OCI-LY7 (cell line): ENCODE measurements around the gene PTPMT1. TPM values are rescaled to one million over a fixed set of nuclear protein-coding genes. Genes with fewer than 3 reads are reported as not detected.

Source experiments
- BruUV-seq: library from RNA; stranded (reverse); fragments of 400-500 nt; replicated peaks from 2 replicates; lab custom pipeline; 2021; lab: Mats Ljungman, UMichigan
- CTCF ChIA-PET: fragments of 300-600 bp; sonication (Branson Sonifier 250); formaldehyde crosslinking; loops from one replicate; lab custom pipeline; 2022; ENCODE audit warnings: antibody characterized with exemption; ENCODE audit not compliant: unreplicated experiment; lab: Charles Lee
- POLR2A ChIA-PET: fragments of 300-600 bp; sonication (Branson Sonifier 250); formaldehyde crosslinking; loops from one replicate; lab custom pipeline; 2022; ENCODE audit warnings: antibody characterized with exemption; lab: Charles Lee
- DNase-seq: peaks from one replicate; pipeline ENCODE4 v3.0.0-alpha.2; 2015; ENCODE audit warnings: low spot score
- H2AFZ ChIP-seq: fragments of 200-600 bp; sonication (generic), shearing (Covaris generic); 2 replicates; pipeline ENCODE4 v1.6.1; 2014; ENCODE audit warnings: mild to moderate bottlenecking, antibody characterized with exemption, low read length, moderate library complexity
- H3K27ac ChIP-seq: fragments of 200-600 bp; sonication (generic); 2 replicates; pipeline ENCODE4 v1.5.1; 2014; ENCODE audit warnings: mixed run types, low read depth, mild to moderate bottlenecking, moderate library complexity, low read length, inconsistent platforms; ENCODE audit not compliant: poor library complexity, severe bottlenecking
- H3K36me3 ChIP-seq: fragments of 200-600 bp; sonication (generic); 2 replicates; pipeline ENCODE4 v1.6.1; 2014; ENCODE audit warnings: mild to moderate bottlenecking, antibody characterized with exemption, low read length, moderate library complexity, mixed read lengths; ENCODE audit not compliant: insufficient read depth
- H3K4me1 ChIP-seq: fragments of 200-600 bp; sonication (generic); 2 replicates; pipeline ENCODE4 v1.5.1; 2014; ENCODE audit warnings: mild to moderate bottlenecking, low read length; ENCODE audit not compliant: insufficient read depth, poor library complexity, severe bottlenecking
- H3K4me2 ChIP-seq: fragments of 200-600 bp; sonication (generic); 2 replicates; pipeline ENCODE4 v1.6.1; 2014; ENCODE audit warnings: mild to moderate bottlenecking, low read length
- H3K4me3 ChIP-seq: fragments of 200-600 bp; sonication (generic); 2 replicates; pipeline ENCODE4 v1.5.1; 2014; ENCODE audit warnings: mild to moderate bottlenecking, low read depth, low read length; ENCODE audit not compliant: poor library complexity, severe bottlenecking
- H3K79me2 ChIP-seq: fragments of 200-600 bp; sonication (generic); 2 replicates; pipeline ENCODE4 v1.6.1; 2016; ENCODE audit warnings: low read depth, mild to moderate bottlenecking, low read length, moderate library complexity, mixed read lengths; ENCODE audit not compliant: insufficient read depth
- H3K9me2 ChIP-seq: fragments of 200-600 bp; sonication (generic); 2 replicates; pipeline ENCODE4 v1.6.1; 2016; ENCODE audit warnings: mild to moderate bottlenecking, low read length, mixed read lengths; ENCODE audit not compliant: insufficient read depth
- H3K9me3 ChIP-seq: fragments of 200-600 bp; sonication (generic); 2 replicates; pipeline ENCODE4 v1.6.1; 2014; ENCODE audit warnings: mild to moderate bottlenecking, mixed run types, low read length, mixed read lengths
- H4K20me1 ChIP-seq: fragments of 200-600 bp; sonication (generic); 2 replicates; pipeline ENCODE4 v1.6.1; 2014; ENCODE audit warnings: mild to moderate bottlenecking, antibody characterized with exemption, low read length, moderate library complexity, mixed read lengths; ENCODE audit not compliant: insufficient read depth
- EZH2phosphoT487 ChIP-seq: fragments of 200-600 bp; sonication (generic); IDR thresholded peaks from 2 replicates; pipeline ENCODE4 v1.6.1; 2018; ENCODE audit warnings: low read depth, borderline replicate concordance, mild to moderate bottlenecking, mixed run types, antibody characterized with exemption, low read length, moderate library complexity, mixed read lengths
- intact Hi-C: fragments of 100-400 bp; cut with micrococcal nuclease; formaldehyde crosslinking; loops from one replicate; pipeline ENCODE4 v1.10.0; 2022; ENCODE audit not compliant: unreplicated experiment
- total RNA-seq, 2 experiments: library from RNA; depleted of rRNA in 1 of 2; stranded (reverse); fragments of >200 nt in 1 of 2; shearing (Covaris generic) in 1 of 2; gene quantifications; 2 replicates each; pipeline ENCODE4 v1.2.3, GENCODE V29; 2014 to 2022
- TF ChIP-seq, protein P1 (sequence below): fragments of 200-600 bp; sonication (generic); conservative IDR thresholded peaks from 2 replicates; pipeline ENCODE4 v1.5.1; 2014; ENCODE audit warnings: mild to moderate bottlenecking, antibody characterized with exemption, low read length, moderate library complexity, mixed read lengths

PTPMT1 gene
- total RNA-seq, 2 experiments from 2014 or later, result 27.6 to 52.6 TPM

DNA sequence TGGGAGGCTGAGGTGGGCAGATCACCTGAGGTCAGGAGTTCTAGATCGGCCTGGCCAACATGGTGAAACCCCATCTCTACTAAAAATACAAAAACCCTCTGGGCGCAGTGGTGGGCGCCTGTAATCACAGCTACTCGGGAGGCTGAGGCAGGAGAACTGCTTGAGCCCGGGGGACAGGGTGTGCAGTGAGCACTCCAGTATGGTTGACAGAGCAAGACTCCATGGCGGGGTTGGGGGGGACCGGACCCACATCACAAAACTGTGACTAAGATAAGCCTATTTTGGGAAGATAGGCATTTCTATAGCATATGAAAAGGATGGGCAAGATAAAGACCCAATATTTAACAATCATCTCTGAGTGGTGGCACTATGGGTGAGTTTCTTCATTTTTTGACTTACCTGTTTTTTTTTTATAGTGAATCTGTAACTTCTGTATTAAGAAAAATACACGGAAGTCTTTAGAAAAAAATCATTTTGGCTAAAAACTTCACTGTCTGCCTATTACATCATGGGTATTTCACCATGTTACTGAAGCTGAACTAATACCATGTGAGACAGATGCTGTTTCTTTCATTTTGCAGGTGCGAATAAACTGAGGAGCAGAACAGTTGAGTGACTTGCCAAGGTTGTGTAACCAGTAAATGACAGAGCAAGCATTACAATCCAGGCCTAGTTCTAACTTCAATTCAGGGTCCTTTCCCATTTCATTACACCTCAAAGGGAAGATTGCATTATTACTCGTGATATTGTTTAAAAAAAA is 14.9 kb upstream of the PTPMT1 start:
- Histone ChIP-seq H2AFZ (no peak overlapping the region), H3K79me2 (peaks cover 70% of the 10 kb centered on the region), H3K4me1 (peaks cover 29% of the 10 kb centered on the region), H3K4me2 (peak overlapping the region; percentile 78), H4K20me1 (peaks cover 25% of the 10 kb centered on the region; the same call in 1 of the 2 replicates), H3K4me3 (peak overlapping the region; percentile 89), H3K9me3 (no peaks in the 10 kb centered on the region), H3K36me3 (peaks cover 58% of the 10 kb centered on the region), H3K27ac (peak overlapping the region; percentile 65), H3K9me2 (no peaks in the 10 kb centered on the region)
- ChIA-PET CTCF (no interaction called here), POLR2A (interaction anchor here (0.7 kb wide), 2 partner anchors 303 to 384 kb away, joined by 3 read pairs; no protein-coding TSS in a partner anchor)
- TF ChIP-seq, protein P1, sequence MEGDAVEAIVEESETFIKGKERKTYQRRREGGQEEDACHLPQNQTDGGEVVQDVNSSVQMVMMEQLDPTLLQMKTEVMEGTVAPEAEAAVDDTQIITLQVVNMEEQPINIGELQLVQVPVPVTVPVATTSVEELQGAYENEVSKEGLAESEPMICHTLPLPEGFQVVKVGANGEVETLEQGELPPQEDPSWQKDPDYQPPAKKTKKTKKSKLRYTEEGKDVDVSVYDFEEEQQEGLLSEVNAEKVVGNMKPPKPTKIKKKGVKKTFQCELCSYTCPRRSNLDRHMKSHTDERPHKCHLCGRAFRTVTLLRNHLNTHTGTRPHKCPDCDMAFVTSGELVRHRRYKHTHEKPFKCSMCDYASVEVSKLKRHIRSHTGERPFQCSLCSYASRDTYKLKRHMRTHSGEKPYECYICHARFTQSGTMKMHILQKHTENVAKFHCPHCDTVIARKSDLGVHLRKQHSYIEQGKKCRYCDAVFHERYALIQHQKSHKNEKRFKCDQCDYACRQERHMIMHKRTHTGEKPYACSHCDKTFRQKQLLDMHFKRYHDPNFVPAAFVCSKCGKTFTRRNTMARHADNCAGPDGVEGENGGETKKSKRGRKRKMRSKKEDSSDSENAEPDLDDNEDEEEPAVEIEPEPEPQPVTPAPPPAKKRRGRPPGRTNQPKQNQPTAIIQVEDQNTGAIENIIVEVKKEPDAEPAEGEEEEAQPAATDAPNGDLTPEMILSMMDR, result no peak
- TF ChIP-seq EZH2phosphoT487, result no peak
- intact Hi-C loops, result loop anchor here (1.0 kb wide), 1 partner anchor 217 kb away; the partner anchor contains the start of gene FNBP4
- BruUV-seq, result TSS peak; percentile 53
- DNase-seq, result peak; percentile 56

DNA sequence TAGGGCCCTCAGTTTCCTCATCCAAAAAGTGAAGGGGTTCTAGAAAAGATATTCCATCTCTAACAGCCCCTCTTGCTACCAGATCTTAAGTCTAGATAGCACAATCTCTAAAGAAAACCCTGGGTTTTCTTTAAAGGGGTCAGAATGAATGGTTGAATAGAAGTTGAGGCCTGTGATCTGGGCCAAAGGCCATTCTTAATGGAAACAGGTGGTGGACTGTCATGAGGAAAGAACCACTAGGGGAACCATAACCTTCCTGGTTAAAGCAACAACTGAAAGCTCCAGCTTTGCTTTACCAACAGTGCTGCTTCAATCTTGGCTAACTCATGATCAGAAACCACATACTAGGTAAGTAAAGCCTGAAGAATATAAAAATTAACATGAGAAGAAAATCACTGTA is 14.3 kb upstream of the PTPMT1 start:
- Histone ChIP-seq H3K9me2 (no peaks in the 10 kb centered on the region), H3K4me1 (peaks cover 29% of the 10 kb centered on the region), H4K20me1 (peaks cover 25% of the 10 kb centered on the region; the same call in 1 of the 2 replicates), H3K9me3 (no peaks in the 10 kb centered on the region), H3K27ac (peak overlapping the region; percentile 65), H3K4me2 (peak overlapping the region; percentile 78), H3K79me2 (peaks cover 67% of the 10 kb centered on the region), H3K4me3 (peak overlapping the region; percentile 89), H2AFZ (no peak overlapping the region), H3K36me3 (peaks cover 57% of the 10 kb centered on the region)
- CTCF ChIA-PET, result no interaction called here
- peak; percentile 71 for DNase-seq
- TF ChIP-seq EZH2phosphoT487, result no peak
- TF ChIP-seq, protein P1, result peak; percentile 79
- no TSS peak for BruUV-seq
- intact Hi-C loops, result loop anchor here (1.0 kb wide), 1 partner anchor 216 kb away; the partner anchor contains the start of gene FNBP4
- POLR2A ChIA-PET, result interaction anchor here (0.6 to 2.5 kb wide), 6 partner anchors 11 to 385 kb away, joined by 3 to 13 read pairs (median 4); no protein-coding TSS in a partner anchor
